Progenitor cell of endocrine pancreas (in vitro differentiated cells): ENCODE results near the gene RBPMS2. TPM values are rescaled to one million over a fixed set of nuclear protein-coding genes. Genes with fewer than 3 reads are reported as not detected.
"Not testable (repeated sequence)": the region's sequence is repeated elsewhere in the genome, so short reads cannot be mapped to it uniquely, and the experiment has no call there.

Experiments used
- DNase-seq: peaks from one replicate; pipeline ENCODE4 v3.0.0; 2021; ENCODE audit warnings: low spot score; ENCODE audit not compliant: unreplicated experiment
- H3K27ac Mint-ChIP-seq: 2 replicates; pipeline ENCODE4 v1.8.0; 2021; ENCODE audit warnings: mild to moderate bottlenecking, moderate library complexity, mixed read lengths
- H3K27me3 Mint-ChIP-seq: 2 replicates; pipeline ENCODE4 v1.8.0; 2021; ENCODE audit warnings: mixed read lengths
- H3K36me3 Mint-ChIP-seq: 2 replicates; pipeline ENCODE4 v1.8.0; 2022; ENCODE audit warnings: mixed read lengths; ENCODE audit not compliant: insufficient read depth
- H3K4me1 Mint-ChIP-seq: 2 replicates; pipeline ENCODE4 v1.8.0; 2021; ENCODE audit warnings: low read depth, mixed read lengths
- H3K4me3 Mint-ChIP-seq: 2 replicates; pipeline ENCODE4 v1.8.0; 2021; ENCODE audit warnings: low read depth, mild to moderate bottlenecking, moderate library complexity, mixed read lengths
- H3K9me3 Mint-ChIP-seq: 2 replicates; pipeline ENCODE4 v1.8.0; 2021; ENCODE audit warnings: low read depth, mixed read lengths
- CTCF ChIP-seq: fragments of 200-600 bp; sonication (generic); IDR thresholded peaks from one replicate; pipeline ENCODE4 v1.5.0; 2021; ENCODE audit warnings: antibody characterized with exemption, mild to moderate bottlenecking; ENCODE audit not compliant: unreplicated experiment
- total RNA-seq: library from RNA; stranded (reverse); gene quantifications from 2 replicates; pipeline ENCODE4 v1.2.1, GENCODE V29; 2021

RBPMS2 gene
- total RNA-seq, 1 donor from 2014 or later, result 39.8 TPM

GRCh38 chr15:64807051-64807749 lies 31.8 kb upstream of the RBPMS2 start:
- Mint-ChIP-seq H3K36me3 (no peaks in the 10 kb centered on the region), H3K9me3 (no peaks in the 10 kb centered on the region), H3K4me3 (no peak overlapping the region), H3K27me3 (peaks cover 12% of the 10 kb centered on the region), H3K27ac (no peak overlapping the region), H3K4me1 (peaks cover 4% of the 10 kb centered on the region)
- DNase-seq, result no peak
- no peak for TF ChIP-seq CTCF

GRCh38 chr15:64806509-64806908 lies 31.1 kb upstream of the RBPMS2 start:
- TF ChIP-seq CTCF, result no peak
- H3K27ac Mint-ChIP-seq, result peak overlapping the region; percentile 44
- peaks cover 12% of the 10 kb centered on the region for H3K27me3 Mint-ChIP-seq
- DNase-seq, result no peak
- H3K36me3 Mint-ChIP-seq, result no peaks in the 10 kb centered on the region
- H3K4me1 Mint-ChIP-seq, result peaks cover 4% of the 10 kb centered on the region
- no peaks in the 10 kb centered on the region for H3K9me3 Mint-ChIP-seq
- H3K4me3 Mint-ChIP-seq, result no peak overlapping the region

- Mint-ChIP-seq H3K4me1 (peaks cover 2% of the 10 kb centered on the region), H3K9me3 (peaks cover 5% of the 10 kb centered on the region), H3K27ac (no peak overlapping the region), H3K36me3 (no peaks in the 10 kb centered on the region), H3K27me3 (peaks cover 7% of the 10 kb centered on the region), H3K4me3 (no peak overlapping the region)
- TF ChIP-seq CTCF, result no peak
- no peak for DNase-seq
These were observed 29.2 kb upstream of the RBPMS2 start for GRCh38 chr15:64804619-64805018.

GRCh38 chr15:64803526-64803925 lies 28.1 kb upstream of the RBPMS2 start:
- peaks cover 4% of the 10 kb centered on the region for H3K27me3 Mint-ChIP-seq
- H3K36me3 Mint-ChIP-seq, result no peaks in the 10 kb centered on the region
- H3K4me3 Mint-ChIP-seq, result no peak overlapping the region
- TF ChIP-seq CTCF, result no peak
- H3K27ac Mint-ChIP-seq, result no peak overlapping the region
- peaks cover 2% of the 10 kb centered on the region for H3K4me1 Mint-ChIP-seq
- peaks cover 5% of the 10 kb centered on the region for H3K9me3 Mint-ChIP-seq
- no peak for DNase-seq

- Mint-ChIP-seq H3K36me3 (no peaks in the 10 kb centered on the region), H3K27ac (no peak overlapping the region), H3K9me3 (peaks cover 5% of the 10 kb centered on the region), H3K4me1 (no peaks in the 10 kb centered on the region), H3K27me3 (no peaks in the 10 kb centered on the region), H3K4me3 (no peak overlapping the region)
- TF ChIP-seq CTCF, result no peak
- no peak for DNase-seq
These were observed 25.1 kb upstream of the RBPMS2 start for GRCh38 chr15:64800476-64800875.

GRCh38 chr15:64798905-64799304 lies 23.5 kb upstream of the RBPMS2 start:
- not testable (repeated sequence) for H3K9me3 Mint-ChIP-seq, DNase-seq, H3K4me3 Mint-ChIP-seq, H3K27ac Mint-ChIP-seq, H3K4me1 Mint-ChIP-seq, H3K27me3 Mint-ChIP-seq, H3K36me3 Mint-ChIP-seq

GRCh38 chr15:64795921-64796320 lies 20.5 kb upstream of the RBPMS2 start:
- not testable (repeated sequence) for H3K36me3 Mint-ChIP-seq, DNase-seq, H3K9me3 Mint-ChIP-seq, H3K27ac Mint-ChIP-seq, H3K4me1 Mint-ChIP-seq, H3K27me3 Mint-ChIP-seq, H3K4me3 Mint-ChIP-seq

- H3K4me1 Mint-ChIP-seq, H3K27me3 Mint-ChIP-seq, DNase-seq, H3K4me3 Mint-ChIP-seq, H3K9me3 Mint-ChIP-seq, H3K27ac Mint-ChIP-seq, H3K36me3 Mint-ChIP-seq: not testable (repeated sequence)
These were observed 19.9 kb upstream of the RBPMS2 start for GRCh38 chr15:64795299-64795698.
